K562 (cell line): ENCODE data around the gene LRP6. TPM values are rescaled to one million over a fixed set of nuclear protein-coding genes. Genes with fewer than 3 reads are reported as not detected.

Experiments
- ATAC-seq: fragments of 200-7000 bp; cut with Tn5 transposase; 3 replicates; pipeline ENCODE4 v1.9.1; 2020; ENCODE audit warnings: moderate library complexity
- BruUV-seq: library from RNA; stranded (reverse); fragments of 400-500 nt; replicated peaks from 2 replicates; lab custom pipeline; 2021; lab: Mats Ljungman, UMichigan
- CTCF ChIA-PET: fragments of 300-600 bp; formaldehyde crosslinking; extraction: SDS; loops from one replicate; lab custom pipeline; 2021; ENCODE audit warnings: low intra/inter-chr PET ratio; lab: Yijun Ruan, JAX
- POLR2A ChIA-PET: fragments of 300-600, 350-650 bp; sonication (Branson Sonifier 250); formaldehyde crosslinking; extraction: SDS; loops from one replicate; lab custom pipeline; 2021; ENCODE audit warnings: antibody characterized with exemption, inconsistent platforms; lab: Yijun Ruan, JAX
- DNase-seq, 4 experiments: peaks; one replicate each; pipeline versions ENCODE4 v3.0.0 to v3.0.0-alpha.2; 2011 to 2018; ENCODE audit warnings: low spot score in 3 of 4, mixed read lengths in 3 of 4; ENCODE audit errors: extremely low read depth in 1 of 4
- FAIRE-seq: peaks from 2 replicates; lab custom pipeline; 2011; peaks lifted over from hg19 to GRCh38; lab: Jason Lieb, UNC
- H2AFZ ChIP-seq: 2 replicates; pipeline ENCODE4 v1.6.0; 2011; ENCODE audit warnings: low read depth, low read length, control low read depth, inconsistent platforms
- H3K27ac ChIP-seq: fragments of 200-600 bp; 3 replicates; pipeline ENCODE4 v1.8.0; 2011; ENCODE audit warnings: low read depth, mild to moderate bottlenecking, control low read depth, inconsistent platforms, low read length, moderate library complexity, mixed read lengths; ENCODE audit errors: extremely low read depth
- H3K27me3 ChIP-seq, 2 experiments: fragments of 300-600 bp in 1 of 2; 2 replicates in 1 of 2; 3 replicates in 1 of 2; pipeline versions ENCODE4 v1.6.0 to v1.8.0; 2011; ENCODE audit warnings: inconsistent platforms in 2 of 2, low read length in 2 of 2, mild to moderate bottlenecking in 1 of 2, mixed read lengths in 1 of 2, moderate library complexity in 1 of 2; ENCODE audit not compliant: control insufficient read depth in 2 of 2, insufficient read depth in 2 of 2
- H3K36me3 ChIP-seq: fragments of 300-600 bp; 3 replicates; pipeline ENCODE4 v1.8.0; 2011; ENCODE audit warnings: mild to moderate bottlenecking, low read length, inconsistent platforms; ENCODE audit not compliant: control insufficient read depth, insufficient read depth
- H3K4me1 ChIP-seq, 2 experiments: fragments of 200-600 bp in 1 of 2; replicated peaks in 1 of 2; 2 replicates in 1 of 2; 3 replicates in 1 of 2; pipeline versions ENCODE4 v1.5.1 to v1.8.0; 2011; ENCODE audit warnings: inconsistent platforms in 2 of 2, low read length in 2 of 2, mild to moderate bottlenecking in 1 of 2, mixed read lengths in 1 of 2, moderate library complexity in 1 of 2; ENCODE audit not compliant: control insufficient read depth in 2 of 2, insufficient read depth in 2 of 2
- H3K4me2 ChIP-seq: 2 replicates; pipeline ENCODE4 v1.6.1; 2011; ENCODE audit warnings: low read length, control low read depth, inconsistent platforms, mixed read lengths; ENCODE audit not compliant: insufficient read depth
- H3K4me3 ChIP-seq: fragments of 200-600 bp; sonication (generic), shearing (Covaris generic); 2 replicates; pipeline ENCODE4 v1.5.1; 2016; ENCODE audit warnings: control low read depth, inconsistent platforms
- H3K79me2 ChIP-seq: fragments of 200-600 bp; 3 replicates; pipeline ENCODE4 v1.8.0; 2011; ENCODE audit warnings: low read length, inconsistent platforms; ENCODE audit not compliant: control insufficient read depth, insufficient read depth
- H3K9ac ChIP-seq, 2 experiments: 2 replicates each; pipeline versions ENCODE4 v1.6.0 to v1.6.1; 2011; ENCODE audit warnings: low read depth in 2 of 2, low read length in 2 of 2, control low read depth in 1 of 2, inconsistent platforms in 1 of 2, mild to moderate bottlenecking in 1 of 2, mixed read lengths in 1 of 2; ENCODE audit not compliant: insufficient read depth in 1 of 2
- H3K9me1 ChIP-seq: one replicate; pipeline ENCODE4 v1.6.0; 2011; ENCODE audit warnings: inconsistent platforms, mild to moderate bottlenecking, low read length, moderate library complexity; ENCODE audit not compliant: control insufficient read depth, insufficient read depth
- H3K9me3 ChIP-seq: replicated peaks from 2 replicates; pipeline ENCODE4 v1.5.1; 2011; ENCODE audit warnings: low read depth, low read length, inconsistent platforms; ENCODE audit not compliant: control insufficient read depth, insufficient read depth
- H4K20me1 ChIP-seq: replicated peaks from 2 replicates; pipeline ENCODE4 v1.6.1; 2011; ENCODE audit warnings: low read length, inconsistent platforms, mixed read lengths; ENCODE audit not compliant: control insufficient read depth, insufficient read depth
- AFF4 ChIP-seq: sonication (generic); formaldehyde crosslinking; IDR thresholded peaks from 2 replicates; pipeline ENCODE4 v1.8.0; 2023; ENCODE audit warnings: mild to moderate bottlenecking, missing genetic modification reagents
- FOXJ3 ChIP-seq: sonication (generic); formaldehyde crosslinking; IDR thresholded peaks from 2 replicates; pipeline ENCODE4 v1.4.0; 2020; ENCODE audit warnings: mild to moderate bottlenecking, missing genetic modification reagents
- GABPB2 ChIP-seq: fragments of 250-450 bp; sonication (Bioruptor Pico); conservative IDR thresholded peaks from 2 replicates; pipeline ENCODE4 v1.5.1; 2021; ENCODE audit warnings: mild to moderate bottlenecking
- GTF2E2 ChIP-seq: fragments of 200-800 bp; sonication (Bioruptor generic); IDR thresholded peaks from 2 replicates; pipeline ENCODE4 v1.6.1; 2016; ENCODE audit warnings: missing genetic modification characterization, missing compliant biosample characterization
- IFI16 ChIP-seq: fragments of 250-450 bp; sonication (Bioruptor Pico); IDR thresholded peaks from 2 replicates; pipeline ENCODE4 v2.1.2; 2022; ENCODE audit warnings: mild to moderate bottlenecking, inconsistent platforms
- LARP7 ChIP-seq: fragments of 450-650 bp; IDR thresholded peaks from 2 replicates; pipeline ENCODE4 v1.6.1; 2016
- MTA2 ChIP-seq: fragments of 450-650 bp; IDR thresholded peaks from 2 replicates; pipeline ENCODE4 v1.6.1; 2016; ENCODE audit warnings: low read depth
- PTBP1 ChIP-seq: fragments of 200-400 bp; formaldehyde crosslinking; IDR thresholded peaks from 2 replicates; pipeline ENCODE4 v1.6.1; 2017; ENCODE audit warnings: low read depth, low read length
- SMARCA4 ChIP-seq: fragments of 450-650 bp; IDR thresholded peaks from 2 replicates; pipeline ENCODE4 v1.6.1; 2016
- SRSF3 ChIP-seq: fragments of 200-400 bp; formaldehyde crosslinking; IDR thresholded peaks from 2 replicates; pipeline ENCODE4 v1.6.1; 2016; ENCODE audit warnings: mild to moderate bottlenecking, low read length, moderate library complexity; ENCODE audit not compliant: insufficient read depth
- THRB ChIP-seq: fragments of 450-650 bp; formaldehyde crosslinking; conservative IDR thresholded peaks from 2 replicates; pipeline ENCODE4 v1.4.0; 2022; ENCODE audit warnings: mild to moderate bottlenecking, missing genetic modification characterization
- ZBTB11 ChIP-seq, 3 experiments: fragments of 200-800 bp in 1 of 3; fragments of 250-450 bp in 1 of 3; fragments of 450-650 bp in 1 of 3; sonication (Bioruptor Pico) in 1 of 3; sonication (Bioruptor generic) in 1 of 3; formaldehyde crosslinking in 1 of 3; IDR thresholded peaks; 2 replicates each; pipeline versions ENCODE4 v1.6.1 to v1.8.0; 2016 to 2022; ENCODE audit warnings: mild to moderate bottlenecking in 2 of 3, missing genetic modification characterization in 2 of 3, missing compliant biosample characterization in 1 of 3, moderate library complexity in 1 of 3
- ZFP36 ChIP-seq: fragments of 150-350 bp; IDR thresholded peaks from 2 replicates; pipeline ENCODE4 v1.6.1; 2018; ENCODE audit warnings: low read length, low read depth; ENCODE audit not compliant: partially characterized antibody
- ZNF3 ChIP-seq: fragments of 250-450 bp; sonication (Bioruptor Pico); IDR thresholded peaks from 2 replicates; pipeline ENCODE4 v1.5.0; 2021; ENCODE audit warnings: mild to moderate bottlenecking, moderate library complexity
- ZNF354B ChIP-seq: fragments of 250-450 bp; sonication (Bioruptor Pico); IDR thresholded peaks from 2 replicates; pipeline ENCODE4 v1.4.0; 2020
- ZNF384 ChIP-seq: IDR thresholded peaks from 2 replicates; pipeline ENCODE4 v1.6.1; 2012; ENCODE audit warnings: low read depth, low read length, improper control_type of control experiment
- WGBS: fragments of 100-300 bp; shearing (Covaris generic); methylation state at CpG from one replicate; pipeline ENCODE4 v1.1.6; 2016; ENCODE audit warnings: low coverage, mixed read lengths; ENCODE audit not compliant: insufficient coverage; ENCODE audit errors: missing lambda C conversion rate; 5-methylcytosine and 5-hydroxymethylcytosine counted together
- in situ Hi-C: fragments of 300-500 bp; cut with MboI; formaldehyde crosslinking; loops from 4 replicates; pipeline ENCODE4 v1.15.0; 2018; ENCODE audit warnings: inconsistent platforms, mixed read lengths
- intact Hi-C: fragments of 100-400 bp; cut with micrococcal nuclease; formaldehyde crosslinking; loops from 2 replicates; pipeline ENCODE4 v1.14.2; 2022
- polyA plus RNA-seq, 8 experiments: library from polyadenylated mRNA; depleted of rRNA in 4 of 8; stranded (reverse) in 5 of 8; unstranded in 3 of 8; fragments of >200 nt; fragmentation: Nextera tagmentation in 2 of 8; fragmentation: Illumina TruSeq in 1 of 8; extraction: Ambion mirVana in 2 of 8; extraction: Trizol in 1 of 8; gene quantifications; 2 replicates each; pipeline versions ENCODE4 v1.2.1 to v1.2.3, GENCODE V29; 2011 to 2014; ENCODE audit warnings: inconsistent platforms in 1 of 8, missing spikeins in 1 of 8
- total RNA-seq, 7 experiments: library from RNA; depleted of rRNA in 6 of 7; stranded (reverse); fragments of >200 nt in 6 of 7; fragmentation: Illumina TruSeq in 2 of 7; extraction: Trizol in 2 of 7; gene quantifications; 2 replicates each; pipeline versions ENCODE4 v1.2.1 to v1.2.3, GENCODE V29; 2011 to 2021; ENCODE audit warnings: low replicate concordance in 1 of 7

LRP6 gene
- total and polyA plus RNA-seq, 9 of the 15 experiments (the other 6 are each of a cell fraction or from before 2014, with no cell fraction given), result 3.0 to 17.0 (median 10.8) TPM

GRCh38 chr12:12195516-12195915 is 71.3 kb downstream of the LRP6 start:
- Histone ChIP-seq H2AFZ (no peak overlapping the region), H3K9ac (no peak overlapping the region), H3K4me1 (peaks cover 6 to 7% of the 10 kb centered on the region in 2 experiments; a peak in 2 of 5 replicates), H3K4me3 (no peak overlapping the region), H3K4me2 (no peak overlapping the region), H3K36me3 (peaks cover 6% of the 10 kb centered on the region), H3K27me3 (no peaks in the 10 kb centered on the region), H3K27ac (no peak overlapping the region), H4K20me1 (no peaks in the 10 kb centered on the region), H3K9me1 (no peaks in the 10 kb centered on the region), H3K9me3 (0 out of 2 replicates have a peak, but pooled peaks cover 2% of the 10 kb centered on the region), H3K79me2 (peaks cover 29% of the 10 kb centered on the region)
- ATAC-seq, result no peak
- ChIA-PET CTCF (no interaction called here), POLR2A (no interaction called here)
- no peak for FAIRE-seq
- intact Hi-C loops, result loop anchor here (10.0 kb wide), 1 partner anchor 69 kb away; the partner anchor contains the start of gene LRP6
- WGBS, result 71% methylated on average over 1 of the region's 1 CpG
- in situ Hi-C loops, result no loop called here
- BruUV-seq, result no TSS peak
- DNase-seq, result no peak
- no peak for TF ChIP-seq PTBP1
- no peak for TF ChIP-seq SRSF3
- TF ChIP-seq IFI16 (CRISPR knock-in tag), result no peak
- no peak for TF ChIP-seq ZNF384
- no peak for TF ChIP-seq FOXJ3
- no peak for TF ChIP-seq MTA2
- TF ChIP-seq AFF4 (CRISPR knock-in tag), result no peak
- no peak for TF ChIP-seq ZNF354B (CRISPR knock-in tag)
- no peak for TF ChIP-seq GTF2E2 (tag)
- TF ChIP-seq ZBTB11 (CRISPR knock-in tag; IDR thresholded peaks at IDR 0.05), result no peak
- no peak for TF ChIP-seq ZFP36
- TF ChIP-seq SMARCA4, result no peak
- TF ChIP-seq ZNF3, result no peak
- no peak for TF ChIP-seq THRB (CRISPR knock-in tag)
- no peak for TF ChIP-seq LARP7
- no peak for TF ChIP-seq GABPB2
